ENCODE results near the gene DDX24. TPM values are rescaled to one million over a fixed set of nuclear protein-coding genes. Genes with fewer than 3 reads are reported as not detected.

The DDX24 gene
- total RNA-seq, 1 experiment from 2014 or later: 174 TPM

DNA sequence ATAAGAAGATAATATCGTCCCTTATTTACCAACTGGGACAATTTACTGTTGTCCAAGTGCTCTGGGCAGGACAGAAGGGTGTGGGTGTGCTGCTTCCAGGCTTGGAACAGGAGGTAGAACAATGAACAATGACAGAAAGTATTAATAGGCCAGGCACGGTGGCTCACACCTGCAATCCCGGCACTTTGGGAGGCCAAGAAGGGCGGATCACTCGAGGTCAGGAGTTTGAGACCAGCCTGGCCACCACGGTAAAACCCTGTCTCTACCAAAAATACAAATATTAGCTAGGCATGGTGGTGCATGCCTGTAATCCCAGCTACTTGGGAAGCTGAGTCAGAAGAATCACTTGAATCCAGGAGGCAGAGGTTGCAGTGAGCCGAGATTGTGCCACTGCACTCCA lies 32.1 kb upstream of the DDX24 start:
- TF ChIP-seq CTCF (IDR thresholded peaks at IDR 0.05) (no peak), NFYB (CRISPR knock-in tag; conservative IDR thresholded peaks at IDR 0.05; ENCODE audit: low read depth) (no peak), JAZF1 (CRISPR knock-in tag; IDR thresholded peaks at IDR 0.05) (no peak), E2F5 (CRISPR knock-in tag; IDR thresholded peaks at IDR 0.05) (no peak), SMAD3 (CRISPR knock-in tag; IDR thresholded peaks at IDR 0.05; ENCODE audit: borderline replicate concordance) (no peak), MAX (CRISPR knock-in tag; IDR thresholded peaks at IDR 0.05) (no peak), ZNF263 (CRISPR knock-in tag; IDR thresholded peaks at IDR 0.05; ENCODE audit: low read depth) (no peak), STAT6 (CRISPR knock-in tag; conservative IDR thresholded peaks at IDR 0.05; ENCODE audit: low read depth) (no peak), ZNF317 (CRISPR knock-in tag; IDR thresholded peaks at IDR 0.05; ENCODE audit: borderline replicate concordance, low read depth) (no peak), USF1 (CRISPR knock-in tag; IDR thresholded peaks at IDR 0.05) (no peak), OVOL2 (CRISPR knock-in tag; IDR thresholded peaks at IDR 0.05; ENCODE audit: borderline replicate concordance) (no peak), ATF6 (CRISPR knock-in tag; IDR thresholded peaks at IDR 0.05) (no peak), PRRX2 (CRISPR knock-in tag; IDR thresholded peaks at IDR 0.05) (no peak), MXD4 (CRISPR knock-in tag; IDR thresholded peaks at IDR 0.05; ENCODE audit: borderline replicate concordance) (no peak), KAT7 (CRISPR knock-in tag; IDR thresholded peaks at IDR 0.05; ENCODE audit: borderline replicate concordance) (no peak)
- TF ChIP-seq, protein P1, sequence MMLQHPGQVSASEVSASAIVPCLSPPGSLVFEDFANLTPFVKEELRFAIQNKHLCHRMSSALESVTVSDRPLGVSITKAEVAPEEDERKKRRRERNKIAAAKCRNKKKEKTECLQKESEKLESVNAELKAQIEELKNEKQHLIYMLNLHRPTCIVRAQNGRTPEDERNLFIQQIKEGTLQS (CRISPR knock-in tag; conservative IDR thresholded peaks at IDR 0.05): no peak
- DNase-seq (ENCODE audit: low spot score): no peak
- H3K4me1 Mint-ChIP-seq: peaks cover 14% of the 10 kb centered on the region; the same call in 1 of the 2 replicates
- H3K36me3 Mint-ChIP-seq: no peaks in the 10 kb centered on the region
- CTCF ChIA-PET: interaction anchor here (2.6 kb wide), 1 partner anchor 16 kb away, joined by 9 read pairs; the partner anchor contains the start of gene IFI27L2
- POLR2A ChIA-PET: no interaction called here
- ATAC-seq: no peak
- peaks cover 2% of the 10 kb centered on the region; the same call in 1 of the 2 replicates for H3K27me3 Mint-ChIP-seq (ENCODE audit: low read depth)
- no peak overlapping the region for H3K4me3 Mint-ChIP-seq
- H3K9me3 Mint-ChIP-seq: no peaks in the 10 kb centered on the region
- H3K27ac Mint-ChIP-seq: no peak overlapping the region

DNA sequence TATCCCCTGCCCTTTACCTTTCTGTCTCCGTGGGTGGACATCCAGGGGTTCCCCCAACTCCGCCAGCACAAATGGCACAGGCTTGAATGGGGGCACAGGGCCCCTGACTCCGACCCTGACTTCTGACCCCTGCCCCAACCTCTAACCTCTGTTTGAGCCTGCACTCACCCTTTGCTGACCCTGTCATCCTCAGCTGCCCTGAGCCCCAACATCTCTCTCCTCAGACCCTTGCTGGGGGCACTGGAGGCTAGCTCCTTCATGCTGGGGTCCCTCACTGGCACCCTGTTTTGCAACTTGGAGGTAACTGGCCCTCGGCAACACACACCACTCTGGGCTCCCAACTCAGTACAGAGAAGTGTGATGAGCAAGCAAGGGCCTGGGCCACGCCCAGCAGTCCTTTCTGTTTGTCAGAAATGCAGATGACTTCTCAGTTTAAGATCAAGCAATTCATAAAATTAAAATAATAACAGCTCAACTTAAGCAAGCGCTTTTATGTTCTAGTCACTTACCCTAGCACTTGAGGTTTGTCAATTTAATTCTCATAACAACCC lies 31.6 kb upstream of the DDX24 start:
- H3K9me3 Mint-ChIP-seq: no peaks in the 10 kb centered on the region
- H3K36me3 Mint-ChIP-seq: no peaks in the 10 kb centered on the region
- CTCF ChIA-PET: no interaction called here
- H3K4me3 Mint-ChIP-seq: no peak overlapping the region
- peaks cover 2% of the 10 kb centered on the region; the same call in 1 of the 2 replicates for H3K27me3 Mint-ChIP-seq (ENCODE audit: low read depth)
- ATAC-seq (no peak), DNase-seq (ENCODE audit: low spot score) (no peak)
- POLR2A ChIA-PET: no interaction called here
- peaks cover 14% of the 10 kb centered on the region; the same call in 1 of the 2 replicates for H3K4me1 Mint-ChIP-seq
- H3K27ac Mint-ChIP-seq: no peak overlapping the region
- TF ChIP-seq FOXJ3 (CRISPR knock-in tag; IDR thresholded peaks at IDR 0.05; ENCODE audit: borderline replicate concordance) (no peak), CREB1 (CRISPR knock-in tag; IDR thresholded peaks at IDR 0.05) (no peak), NFE2L1 (CRISPR knock-in tag; IDR thresholded peaks at IDR 0.05) (no peak), E2F5 (CRISPR knock-in tag; IDR thresholded peaks at IDR 0.05) (no peak)
- TF ChIP-seq, protein P2, sequence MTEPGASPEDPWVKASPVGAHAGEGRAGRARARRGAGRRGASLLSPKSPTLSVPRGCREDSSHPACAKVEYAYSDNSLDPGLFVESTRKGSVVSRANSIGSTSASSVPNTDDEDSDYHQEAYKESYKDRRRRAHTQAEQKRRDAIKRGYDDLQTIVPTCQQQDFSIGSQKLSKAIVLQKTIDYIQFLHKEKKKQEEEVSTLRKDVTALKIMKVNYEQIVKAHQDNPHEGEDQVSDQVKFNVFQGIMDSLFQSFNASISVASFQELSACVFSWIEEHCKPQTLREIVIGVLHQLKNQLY (CRISPR knock-in tag; IDR thresholded peaks at IDR 0.05): no peak

All from WTC11 (cell line).